Pancreas (tissue), 10 donors: Measurements from ENCODE around the gene WDR75. TPM values are rescaled to one million over a fixed set of nuclear protein-coding genes. Genes with fewer than 3 reads are reported as not detected.

ENCODE experiments used
- ATAC-seq, 4 donors: fragments of 200-7000 bp; cut with Tn5 transposase; one replicate each; pipeline versions ENCODE4 v1.8.0 to v1.9.1; 2020; ENCODE audit warnings: mild to moderate bottlenecking in 4 of 4, moderate library complexity in 4 of 4
- DNase-seq, 6 donors: peaks; one replicate each; pipeline ENCODE4 v3.0.0-alpha.2; 2020
- FAIRE-seq: peaks from 2 replicates; lab custom pipeline; 2012; peaks lifted over from hg19 to GRCh38; lab: Jason Lieb, UNC
- H3K27ac ChIP-seq, 4 donors: fragments of 200-600 bp; sonication (generic); 1 replicate in 3 of 4; 2 replicates in 1 of 4; pipeline versions ENCODE4 v1.5.0 to v1.8.0; 2020
- H3K27me3 ChIP-seq, 4 donors: fragments of 200-600 bp; one replicate each; pipeline ENCODE4 v1.8.0; 2021
- H3K36me3 ChIP-seq, 3 donors: fragments of 200-600 bp; sonication (generic) in 1 of 3; one replicate each; pipeline versions ENCODE4 v1.5.0 to v1.8.0; 2020 to 2021
- H3K4me1 ChIP-seq, 3 donors: fragments of 200-600 bp; one replicate each; pipeline ENCODE4 v1.8.0; 2021
- H3K4me3 ChIP-seq, 4 donors: fragments of 200-600 bp; sonication (generic) in 2 of 4; one replicate each; pipeline versions ENCODE4 v1.5.0 to v1.8.0; 2020 to 2021
- H3K9me3 ChIP-seq, 4 donors: fragments of 200-600 bp; one replicate each; pipeline ENCODE4 v1.8.0; 2021
- WGBS, 2 donors: extraction: QIAGEN DNeasy Blood & Tissue Kit; methylation state at CpG; one replicate each; pipeline ENCODE4 v1.1.7; 2013; 5-methylcytosine and 5-hydroxymethylcytosine counted together
- intact Hi-C, 3 donors: fragments of 100-400 bp; cut with DNase I; formaldehyde crosslinking; loops; one replicate each; pipeline versions ENCODE4 v1.11.1 to v1.14.2; 2022
- polyA plus RNA-seq, 2 donors: library from polyadenylated mRNA; stranded (reverse); fragments of 200-250 nt; gene quantifications; one replicate each; pipeline ENCODE4 v1.2.3, GENCODE V29; 2013
- total RNA-seq, 6 donors: library from RNA; stranded (reverse); fragmentation: NEBNext Ultra II Directional in 4 of 6; extraction: Animal tissue kit (Norgen Biotek cat#: 25700) in 4 of 6; gene quantifications; one replicate each; pipeline versions ENCODE4 v1.2.1 to v1.2.4, GENCODE V29; 2021 to 2023
- TF ChIP-seq, protein P1 (sequence below), 4 donors: fragments of 200-600 bp; sonication (generic) in 3 of 4; IDR thresholded peaks; one replicate each; pipeline versions ENCODE4 v1.5.0 to v1.8.0; 2021; ENCODE audit warnings: antibody characterized with exemption in 4 of 4
- donor health status: healthy with polysubstance abuse.
- donor health status: DM: no; HTN: no; CAD: no; lungs with moderate emphysema.
- donor health status: DM: no; HTN: no; CAD: no.
- donor health status: control.
- donor health status: control.
- donor health status: Bipolar disorder and iron deficiency.
- donor health status: DM: yes; HTN: yes; CAD: no.
- donor health status: DM: no; HTN: no; CAD: no.
- donor health status: DM: no; HTN: no; CAD: no.
- donor health status: DM: yes; HTN: yes; CAD: no.

WDR75 gene
- total and polyA plus RNA-seq, 8 donors: 11.3 to 20.9 (median 14.7) TPM

DNA sequence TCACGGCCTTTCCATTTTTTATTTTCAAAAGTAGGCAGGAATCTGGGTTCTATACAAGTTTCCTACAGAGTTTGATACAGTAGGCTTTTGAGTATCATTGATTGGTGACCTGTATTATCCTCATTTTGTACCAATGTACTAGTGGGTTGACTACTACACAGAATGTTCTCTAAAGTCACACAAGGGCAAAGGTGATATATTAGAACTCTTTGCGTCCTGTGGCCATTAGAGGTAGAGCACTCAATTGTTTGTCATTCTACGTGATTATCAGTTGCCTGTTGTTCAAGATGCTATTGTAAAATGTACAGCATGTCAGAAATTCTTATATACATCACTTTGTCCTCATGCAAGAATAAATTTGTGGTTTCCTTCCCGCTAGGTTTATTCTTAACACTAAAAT, 24.8 kb downstream of the WDR75 start:
- no peak overlapping the region for H3K4me3 ChIP-seq
- ATAC-seq (no peak), DNase-seq (no peak), FAIRE-seq (no peak)
- peaks cover 0 to 79% (median 24%) of the 10 kb centered on the region in 3 donors for H3K36me3 ChIP-seq
- no peak overlapping the region for H3K27ac ChIP-seq
- intact Hi-C loops: no loop called here
- H3K4me1 ChIP-seq: no peaks in the 10 kb centered on the region
- no peaks in the 10 kb centered on the region for H3K27me3 ChIP-seq
- TF ChIP-seq, protein P1, sequence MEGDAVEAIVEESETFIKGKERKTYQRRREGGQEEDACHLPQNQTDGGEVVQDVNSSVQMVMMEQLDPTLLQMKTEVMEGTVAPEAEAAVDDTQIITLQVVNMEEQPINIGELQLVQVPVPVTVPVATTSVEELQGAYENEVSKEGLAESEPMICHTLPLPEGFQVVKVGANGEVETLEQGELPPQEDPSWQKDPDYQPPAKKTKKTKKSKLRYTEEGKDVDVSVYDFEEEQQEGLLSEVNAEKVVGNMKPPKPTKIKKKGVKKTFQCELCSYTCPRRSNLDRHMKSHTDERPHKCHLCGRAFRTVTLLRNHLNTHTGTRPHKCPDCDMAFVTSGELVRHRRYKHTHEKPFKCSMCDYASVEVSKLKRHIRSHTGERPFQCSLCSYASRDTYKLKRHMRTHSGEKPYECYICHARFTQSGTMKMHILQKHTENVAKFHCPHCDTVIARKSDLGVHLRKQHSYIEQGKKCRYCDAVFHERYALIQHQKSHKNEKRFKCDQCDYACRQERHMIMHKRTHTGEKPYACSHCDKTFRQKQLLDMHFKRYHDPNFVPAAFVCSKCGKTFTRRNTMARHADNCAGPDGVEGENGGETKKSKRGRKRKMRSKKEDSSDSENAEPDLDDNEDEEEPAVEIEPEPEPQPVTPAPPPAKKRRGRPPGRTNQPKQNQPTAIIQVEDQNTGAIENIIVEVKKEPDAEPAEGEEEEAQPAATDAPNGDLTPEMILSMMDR (IDR thresholded peaks at IDR 0.05): no peak
- WGBS, 2 donors: 92 to 94% methylated on average over 4 of the region's 4 CpGs
- H3K9me3 ChIP-seq: no peaks in the 10 kb centered on the region

DNA sequence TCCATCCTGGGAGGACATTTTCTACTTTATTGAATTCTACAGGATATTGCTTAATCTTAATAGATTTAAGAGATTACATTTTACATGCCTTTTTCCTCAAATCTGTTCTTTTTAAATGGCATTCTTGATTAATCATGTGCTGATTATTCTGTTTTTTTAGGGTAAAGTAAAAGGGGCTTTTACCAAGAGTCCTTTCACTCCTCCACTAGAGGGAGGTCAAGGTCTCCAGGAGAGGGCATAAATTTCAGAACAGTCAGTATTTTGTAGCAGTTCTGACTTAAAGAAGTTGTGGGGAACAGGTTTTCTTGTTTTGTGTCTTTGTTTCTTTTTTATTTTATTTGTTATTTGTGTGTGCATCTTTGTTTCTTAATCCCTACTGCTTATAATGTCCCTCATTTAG, 25.4 kb downstream of the WDR75 start:
- no peaks in the 10 kb centered on the region for H3K27me3 ChIP-seq
- no peak for DNase-seq
- H3K4me3 ChIP-seq: no peak overlapping the region
- no peaks in the 10 kb centered on the region for H3K4me1 ChIP-seq
- ATAC-seq: peak in 3 of 4 donors; percentile 68 to 74 (median 69)
- H3K36me3 ChIP-seq: peaks cover 0 to 83% (median 24%) of the 10 kb centered on the region in 3 donors
- TF ChIP-seq, protein P1 (IDR thresholded peaks at IDR 0.05): peak in 3 of 4 donors; percentile 10 to 33 (median 27)
- H3K27ac ChIP-seq: no peak overlapping the region
- intact Hi-C loops: no loop called here
- H3K9me3 ChIP-seq: no peaks in the 10 kb centered on the region
- FAIRE-seq: peak; percentile 63

DNA sequence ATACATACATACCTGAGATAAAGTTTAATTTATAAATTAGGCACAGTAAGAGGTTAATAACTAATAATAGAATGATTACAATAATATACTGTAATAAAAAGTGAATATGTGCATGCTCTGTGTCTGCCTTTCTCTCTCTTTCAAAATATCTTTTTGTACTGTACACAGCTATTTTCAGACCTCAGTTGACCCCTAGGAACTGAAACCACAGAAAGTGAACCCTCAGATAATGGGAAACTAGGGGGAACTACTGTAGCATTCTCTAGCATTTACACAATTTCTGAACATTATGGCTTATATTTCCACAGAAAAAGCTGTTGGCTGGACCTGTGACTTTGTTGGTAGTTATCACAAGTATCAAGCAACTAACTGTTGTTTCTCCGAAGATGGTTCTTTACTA, 25.9 kb downstream of the WDR75 start:
- Histone ChIP-seq H3K9me3 (no peaks in the 10 kb centered on the region), H3K4me3 (no peak overlapping the region), H3K4me1 (no peaks in the 10 kb centered on the region), H3K27ac (no peak overlapping the region), H3K27me3 (no peaks in the 10 kb centered on the region), H3K36me3 (peaks cover 0 to 82% (median 24%) of the 10 kb centered on the region in 3 donors)
- intact Hi-C loops: no loop called here
- TF ChIP-seq, protein P1 (IDR thresholded peaks at IDR 0.05): no peak
- no peak for DNase-seq
- no peak for FAIRE-seq
- WGBS, 2 donors: 77 to 91% methylated on average over 1 of the region's 1 CpG
- ATAC-seq: peak in 2 of 4 donors; percentile 12 to 29

DNA sequence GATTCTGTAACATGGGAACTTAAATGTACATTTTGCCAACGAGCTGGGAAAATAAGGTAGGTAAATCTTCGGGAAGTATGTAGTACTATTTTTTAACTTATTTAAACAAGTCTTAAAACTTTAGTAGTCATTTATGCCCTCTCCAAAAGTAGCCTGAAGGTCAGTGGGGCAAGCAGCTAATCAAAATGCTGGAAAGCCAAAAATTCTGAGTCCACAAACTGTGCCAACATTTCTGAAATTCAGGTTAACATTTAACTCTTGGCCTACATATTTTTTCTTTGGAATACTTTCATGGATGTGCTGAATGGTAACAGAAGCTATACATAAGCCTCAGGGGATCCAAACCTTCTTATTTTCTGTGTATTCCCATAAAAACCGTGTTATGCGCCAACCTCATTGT, 26.3 kb downstream of the WDR75 start:
- intact Hi-C loops: no loop called here
- Histone ChIP-seq H3K27me3 (no peaks in the 10 kb centered on the region), H3K36me3 (peaks cover 0 to 77% (median 22%) of the 10 kb centered on the region in 3 donors), H3K27ac (no peak overlapping the region), H3K4me3 (no peak overlapping the region), H3K4me1 (no peaks in the 10 kb centered on the region), H3K9me3 (no peaks in the 10 kb centered on the region)
- no peak for ATAC-seq
- DNase-seq: no peak
- TF ChIP-seq, protein P1 (IDR thresholded peaks at IDR 0.05): no peak
- 69 to 77% methylated on average over 4 of the region's 4 CpGs for WGBS, 2 donors
- FAIRE-seq: no peak

DNA sequence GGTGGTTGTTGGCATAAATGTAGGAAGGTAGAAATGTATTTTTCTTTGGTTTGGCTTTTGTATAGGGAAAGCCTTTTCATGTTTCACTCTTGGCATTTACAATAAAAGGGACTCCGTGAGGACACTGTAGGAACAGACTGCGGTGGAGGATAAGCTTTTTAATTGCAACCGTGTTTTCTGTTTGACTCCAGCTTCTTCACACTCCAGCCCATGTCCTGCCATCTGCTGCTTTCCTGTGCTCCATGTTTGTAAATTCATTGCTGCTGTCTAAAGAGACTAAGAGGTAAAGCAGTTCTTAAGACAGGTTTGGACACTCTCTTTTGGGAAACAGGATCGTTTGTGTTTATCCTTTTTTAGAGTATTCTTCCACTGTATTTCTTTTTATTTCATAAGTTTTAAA, 33.3 kb downstream of the WDR75 start:
- H3K9me3 ChIP-seq: peaks cover 0 to 2% (median 0%) of the 10 kb centered on the region in 4 donors
- no peak overlapping the region for H3K27ac ChIP-seq
- DNase-seq: no peak
- no peaks in the 10 kb centered on the region for H3K4me1 ChIP-seq
- H3K36me3 ChIP-seq: peaks cover 0 to 34% (median 21%) of the 10 kb centered on the region in 3 donors
- no peaks in the 10 kb centered on the region for H3K27me3 ChIP-seq
- TF ChIP-seq, protein P1 (IDR thresholded peaks at IDR 0.05): no peak
- H3K4me3 ChIP-seq: no peak overlapping the region
- ATAC-seq: no peak
- no peak for FAIRE-seq
- intact Hi-C loops: loop anchor here in 1 of 3 donors (10.0 kb wide), 1 partner anchor 90 kb away; no protein-coding TSS in a partner anchor
- 78 to 89% methylated on average over 4 of the region's 4 CpGs for WGBS, 2 donors
